MM.1S (cell line): ENCODE data around the gene BAG3.

Source experiments
- DNase-seq: peaks from one replicate; pipeline ENCODE4 v3.0.0-alpha.2; 2015
- H2AFZ ChIP-seq: fragments of 300-600 bp; sonication (generic); 2 replicates; pipeline ENCODE4 v1.6.0; 2016; ENCODE audit warnings: antibody characterized with exemption, low read length
- H3F3A ChIP-seq: fragments of 300-600 bp; sonication (generic); 2 replicates; pipeline ENCODE4 v1.6.1; 2016; ENCODE audit warnings: mild to moderate bottlenecking, antibody characterized with exemption, low read length, moderate library complexity, mixed read lengths; ENCODE audit not compliant: insufficient read depth
- H3K27ac ChIP-seq: fragments of 300-600 bp; sonication (generic); 2 replicates; pipeline ENCODE4 v1.5.1; 2016; ENCODE audit warnings: mild to moderate bottlenecking, low read length
- H3K27me3 ChIP-seq: fragments of 300-600 bp; sonication (generic); replicated peaks from 2 replicates; pipeline ENCODE4 v1.6.0; 2016; ENCODE audit warnings: low read length; ENCODE audit not compliant: insufficient read depth
- H3K36me3 ChIP-seq: fragments of 300-600 bp; sonication (generic); replicated peaks from 2 replicates; pipeline ENCODE4 v1.6.1; 2016; ENCODE audit warnings: mild to moderate bottlenecking, low read length, mixed read lengths; ENCODE audit not compliant: insufficient read depth
- H3K4me1 ChIP-seq: fragments of 300-600 bp; sonication (generic); 2 replicates; pipeline ENCODE4 v1.6.1; 2016; ENCODE audit warnings: low read length, mixed read lengths
- H3K4me2 ChIP-seq: fragments of 300-600 bp; sonication (generic); 2 replicates; pipeline ENCODE4 v1.6.0; 2016; ENCODE audit warnings: low read depth, low read length
- H3K4me3 ChIP-seq: fragments of 300-600 bp; sonication (generic); 2 replicates; pipeline ENCODE4 v1.5.1; 2016; ENCODE audit warnings: low read length, mixed read lengths
- H3K79me2 ChIP-seq: fragments of 300-600 bp; sonication (generic); 2 replicates; pipeline ENCODE4 v1.6.1; 2016; ENCODE audit warnings: mixed run types, low read length, mixed read lengths
- H3K9ac ChIP-seq: fragments of 300-600 bp; sonication (generic); 2 replicates; pipeline ENCODE4 v1.6.1; 2016; ENCODE audit warnings: low read length, mixed read lengths
- H3K9me2 ChIP-seq: fragments of 300-600 bp; sonication (generic); replicated peaks from 2 replicates; pipeline ENCODE4 v1.6.1; 2016; ENCODE audit warnings: mild to moderate bottlenecking, low read length, mixed read lengths; ENCODE audit not compliant: insufficient read depth
- H3K9me3 ChIP-seq: fragments of 300-600 bp; sonication (generic); replicated peaks from 2 replicates; pipeline ENCODE4 v1.6.1; 2016; ENCODE audit warnings: mild to moderate bottlenecking, low read length, mixed read lengths; ENCODE audit not compliant: insufficient read depth
- H4K20me1 ChIP-seq: fragments of 300-600 bp; sonication (generic); 2 replicates; pipeline ENCODE4 v1.6.1; 2016; ENCODE audit warnings: mild to moderate bottlenecking, low read length, moderate library complexity, mixed read lengths; ENCODE audit not compliant: insufficient read depth
- CTCF ChIP-seq: fragments of 300-600 bp; sonication (generic); IDR thresholded peaks from 2 replicates; pipeline ENCODE4 v1.5.1; 2016; ENCODE audit warnings: antibody characterized with exemption, low read length, mixed read lengths
- EZH2 ChIP-seq: fragments of 300-600 bp; sonication (generic); optimal IDR thresholded peaks from 2 replicates; pipeline ENCODE3; 2017; ENCODE audit warnings: low read depth, mild to moderate bottlenecking, antibody characterized with exemption, low read length, mixed read lengths
- EZH2phosphoT487 ChIP-seq: fragments of 300-600 bp; sonication (generic); IDR thresholded peaks from 2 replicates; pipeline ENCODE4 v1.6.1; 2018; ENCODE audit warnings: antibody characterized with exemption, low read length

Gene BAG3

GRCh38 chr10:119670717-119671116 lies 19.5 kb downstream of the BAG3 start:
- H3K9ac ChIP-seq, result no peak overlapping the region
- H3K4me1 ChIP-seq, result no peaks in the 10 kb centered on the region
- H3K9me2 ChIP-seq, result no peaks in the 10 kb centered on the region
- no peaks in the 10 kb centered on the region for H3F3A ChIP-seq
- TF ChIP-seq EZH2phosphoT487, result no peak
- no peak for TF ChIP-seq CTCF
- TF ChIP-seq EZH2, result no peak
- no peaks in the 10 kb centered on the region for H4K20me1 ChIP-seq
- H3K79me2 ChIP-seq, result peaks cover 40% of the 10 kb centered on the region
- no peaks in the 10 kb centered on the region for H3K27me3 ChIP-seq
- H3K4me3 ChIP-seq, result no peak overlapping the region
- H3K4me2 ChIP-seq, result no peak overlapping the region
- H2AFZ ChIP-seq, result no peak overlapping the region
- no peak overlapping the region for H3K27ac ChIP-seq
- H3K9me3 ChIP-seq, result no peaks in the 10 kb centered on the region
- no peaks in the 10 kb centered on the region for H3K36me3 ChIP-seq
- DNase-seq, result no peak

- H3K27ac ChIP-seq, result no peak overlapping the region
- no peak for DNase-seq
- H3K9ac ChIP-seq, result no peak overlapping the region
- H3K27me3 ChIP-seq, result no peaks in the 10 kb centered on the region
- H3K4me2 ChIP-seq, result no peak overlapping the region
- H3F3A ChIP-seq, result no peaks in the 10 kb centered on the region
- H3K9me2 ChIP-seq, result no peaks in the 10 kb centered on the region
- H3K4me1 ChIP-seq, result no peaks in the 10 kb centered on the region
- H3K79me2 ChIP-seq, result peaks cover 34% of the 10 kb centered on the region
- no peaks in the 10 kb centered on the region for H3K9me3 ChIP-seq
- H3K4me3 ChIP-seq, result no peak overlapping the region
- H2AFZ ChIP-seq, result no peak overlapping the region
- H4K20me1 ChIP-seq, result no peaks in the 10 kb centered on the region
- no peaks in the 10 kb centered on the region for H3K36me3 ChIP-seq
- TF ChIP-seq EZH2phosphoT487, result no peak
- no peak for TF ChIP-seq EZH2
- no peak for TF ChIP-seq CTCF
These were observed 20.2 kb downstream of the BAG3 start for GRCh38 chr10:119671381-119671780.

GRCh38 chr10:119672291-119672690 lies 21.1 kb downstream of the BAG3 start:
- Histone ChIP-seq H3K27ac (no peak overlapping the region), H3K36me3 (no peaks in the 10 kb centered on the region)

More at GRCh38 chr10:119672291-119672690, 21.1 kb downstream of the BAG3 start:
- Histone ChIP-seq H3K9me2 (no peaks in the 10 kb centered on the region), H3K79me2 (peaks cover 25% of the 10 kb centered on the region), H2AFZ (no peak overlapping the region), H3F3A (no peaks in the 10 kb centered on the region), H3K4me1 (no peaks in the 10 kb centered on the region), H3K4me2 (no peak overlapping the region), H3K27me3 (no peaks in the 10 kb centered on the region), H4K20me1 (no peaks in the 10 kb centered on the region), H3K9me3 (no peaks in the 10 kb centered on the region), H3K9ac (no peak overlapping the region), H3K4me3 (no peak overlapping the region)
- no peak for DNase-seq
- no peak for TF ChIP-seq EZH2
- TF ChIP-seq EZH2phosphoT487, result no peak
- no peak for TF ChIP-seq CTCF
